ENCODE results near the gene ETDC. TPM values are rescaled to one million over a fixed set of nuclear protein-coding genes. Genes with fewer than 3 reads are reported as not detected.
"Not testable (repeated sequence)": the region's sequence is repeated elsewhere in the genome, so short reads cannot be mapped to it uniquely, and the experiment has no call there.

Gene ETDC
- total RNA-seq: not detected in 2 replicates

DNA sequence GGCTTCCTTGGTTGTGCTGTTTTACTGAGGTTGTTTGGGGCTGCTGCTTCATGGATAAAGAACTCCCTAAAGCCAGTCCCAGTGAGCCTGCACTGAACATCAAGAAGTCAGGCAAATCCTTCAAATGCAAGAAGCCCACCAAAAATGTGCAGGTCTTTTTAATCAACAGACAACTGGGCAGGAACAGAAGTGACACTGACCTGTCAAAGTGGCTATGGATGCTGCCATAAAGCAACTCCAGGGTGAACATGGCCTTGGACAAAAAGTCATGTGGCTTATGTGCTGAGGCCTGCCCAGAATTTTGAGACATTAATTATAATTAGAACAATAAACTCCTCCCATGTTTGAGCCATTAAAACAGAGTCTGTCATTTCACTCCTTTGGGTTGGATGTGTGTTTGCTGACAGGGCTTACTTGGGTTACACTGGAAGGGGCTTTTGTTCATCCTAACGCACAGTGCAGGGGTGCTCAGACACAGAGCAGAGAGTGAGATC, at the start of gene ETDC:
TSS of gene ETDC (plus strand) at position 51 of the 494 bp plus-strand sequence. CDS start at position 51, 0 bp downstream.
- intact Hi-C loops (cut with micrococcal nuclease): no loop called here

DNA sequence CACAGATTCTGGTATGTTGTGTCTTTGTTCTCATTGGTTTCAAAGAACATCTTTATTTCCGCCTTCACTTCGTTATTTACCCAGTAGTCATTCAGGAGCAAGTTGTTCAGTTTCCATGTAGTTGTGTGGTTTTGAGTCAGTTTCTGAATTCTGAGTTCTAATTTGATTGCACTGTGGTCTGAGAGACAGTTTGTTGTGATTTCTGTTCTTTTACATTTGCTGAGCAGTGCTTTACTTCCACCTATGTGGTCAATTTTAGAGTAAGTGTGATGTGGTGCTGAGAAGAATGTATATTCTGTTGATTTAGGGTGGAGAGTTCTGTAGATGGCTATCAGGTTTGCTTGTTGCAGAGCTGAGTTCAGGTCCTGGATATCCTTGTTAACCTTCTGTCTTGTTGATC, 48.3 kb upstream of the ETDC start:
- intact Hi-C loops (cut with micrococcal nuclease): not testable (repeated sequence)

DNA sequence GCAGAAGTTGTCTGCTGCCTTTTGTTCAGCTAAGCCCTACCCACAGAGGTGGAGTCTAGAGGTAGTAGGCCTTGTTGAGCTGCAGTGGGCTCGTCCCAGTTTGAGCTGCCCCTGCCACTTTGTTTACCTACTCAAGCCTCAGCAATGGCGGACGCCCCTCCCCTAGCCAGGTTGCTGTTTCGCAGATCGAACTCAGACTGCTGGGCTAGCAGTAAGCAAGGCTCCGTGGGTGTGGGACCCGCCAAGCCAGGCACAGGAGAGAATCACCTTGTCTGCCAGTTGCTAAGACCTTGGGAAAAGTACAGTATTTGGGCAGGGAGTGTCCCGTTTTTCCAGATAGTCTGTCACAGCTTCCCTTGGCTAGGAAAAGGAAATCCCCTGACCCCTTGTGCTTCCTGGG, 45.9 kb upstream of the ETDC start:
- intact Hi-C loops (cut with micrococcal nuclease): not testable (repeated sequence)

DNA sequence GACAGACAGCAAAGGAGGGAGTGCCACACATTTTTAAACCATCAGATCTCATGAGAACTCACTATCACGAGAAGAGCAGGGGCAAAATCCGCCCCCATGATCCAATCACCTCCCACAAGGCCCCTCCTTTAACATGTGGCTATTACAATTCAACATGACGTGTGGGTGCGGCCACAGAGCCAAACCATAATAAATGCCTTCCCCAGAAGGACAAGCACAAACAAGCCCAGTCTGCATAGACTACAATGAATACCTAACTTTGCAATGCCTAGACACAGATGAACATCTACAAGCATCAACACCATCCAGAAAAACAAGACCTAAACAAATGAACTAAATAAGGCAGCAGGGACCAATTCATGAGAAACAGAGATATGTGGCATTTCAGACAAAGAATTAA, 45.1 kb upstream of the ETDC start:
- intact Hi-C loops (cut with micrococcal nuclease): no loop called here

DNA sequence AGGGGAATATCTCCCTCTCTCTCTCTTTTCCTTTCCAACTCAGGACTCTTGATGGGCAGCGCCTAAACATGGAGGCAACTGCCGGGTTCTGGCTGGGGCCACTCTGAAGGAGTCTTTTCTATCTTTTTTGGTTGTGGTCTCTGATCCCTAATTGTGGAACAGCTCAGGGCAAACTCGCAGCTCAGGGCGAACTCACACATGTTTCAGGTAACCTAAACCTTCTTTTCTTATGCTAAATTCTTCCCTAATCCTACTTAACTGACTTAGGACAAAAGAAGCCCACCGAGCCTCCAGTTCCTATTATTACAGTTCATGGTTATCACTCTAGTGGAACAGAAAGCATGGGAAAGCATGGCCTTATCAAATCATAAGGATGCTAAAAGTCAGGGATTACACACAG, 36.1 kb upstream of the ETDC start:
- intact Hi-C loops (cut with micrococcal nuclease): no loop called here

DNA sequence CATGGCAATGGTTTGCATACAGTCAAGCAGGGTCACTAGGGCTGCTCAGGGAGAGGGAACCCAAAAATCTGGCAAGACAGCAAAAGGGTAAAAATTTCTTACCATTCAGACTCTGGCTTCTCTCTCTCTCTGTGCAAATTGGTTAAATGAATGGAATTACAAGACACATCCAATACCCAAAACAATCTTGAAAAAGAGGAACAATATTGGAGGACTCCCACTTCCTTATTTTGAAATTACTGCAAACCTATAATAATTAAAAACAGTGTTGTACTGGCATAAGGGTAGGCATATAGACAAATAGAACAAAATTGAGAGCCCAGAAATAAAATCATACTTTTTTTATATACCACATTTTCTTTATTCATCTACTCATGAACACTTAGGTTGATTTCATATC, 33.3 kb upstream of the ETDC start:
- intact Hi-C loops (cut with micrococcal nuclease): no loop called here

DNA sequence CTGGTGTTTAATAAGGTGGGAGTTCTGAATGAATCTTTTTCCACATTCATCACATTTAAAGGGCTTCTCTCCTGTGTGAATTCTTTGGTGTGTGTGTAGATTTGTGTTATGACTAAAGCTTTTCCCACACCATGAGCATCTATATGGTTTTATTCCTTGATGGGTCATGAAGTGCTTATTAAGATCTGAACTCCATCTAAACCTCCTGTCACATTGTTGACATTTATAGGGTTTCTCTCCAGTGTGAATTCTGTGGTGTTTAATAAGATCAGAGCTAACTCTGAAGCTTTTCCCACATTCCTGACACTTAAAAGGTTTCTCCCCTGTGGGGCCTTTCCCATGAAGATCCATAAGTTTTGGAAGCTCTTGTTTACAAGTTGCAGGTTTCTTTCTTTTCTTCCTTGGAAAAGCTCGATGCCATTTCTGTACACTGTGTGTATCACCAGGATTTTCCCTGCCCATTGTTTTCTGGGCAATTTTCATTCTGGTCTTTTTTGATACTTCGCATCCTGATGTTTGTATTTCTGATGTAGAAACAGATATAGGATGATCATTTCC, 21.9 kb upstream of the ETDC start:
- intact Hi-C loops (cut with micrococcal nuclease): no loop called here

DNA sequence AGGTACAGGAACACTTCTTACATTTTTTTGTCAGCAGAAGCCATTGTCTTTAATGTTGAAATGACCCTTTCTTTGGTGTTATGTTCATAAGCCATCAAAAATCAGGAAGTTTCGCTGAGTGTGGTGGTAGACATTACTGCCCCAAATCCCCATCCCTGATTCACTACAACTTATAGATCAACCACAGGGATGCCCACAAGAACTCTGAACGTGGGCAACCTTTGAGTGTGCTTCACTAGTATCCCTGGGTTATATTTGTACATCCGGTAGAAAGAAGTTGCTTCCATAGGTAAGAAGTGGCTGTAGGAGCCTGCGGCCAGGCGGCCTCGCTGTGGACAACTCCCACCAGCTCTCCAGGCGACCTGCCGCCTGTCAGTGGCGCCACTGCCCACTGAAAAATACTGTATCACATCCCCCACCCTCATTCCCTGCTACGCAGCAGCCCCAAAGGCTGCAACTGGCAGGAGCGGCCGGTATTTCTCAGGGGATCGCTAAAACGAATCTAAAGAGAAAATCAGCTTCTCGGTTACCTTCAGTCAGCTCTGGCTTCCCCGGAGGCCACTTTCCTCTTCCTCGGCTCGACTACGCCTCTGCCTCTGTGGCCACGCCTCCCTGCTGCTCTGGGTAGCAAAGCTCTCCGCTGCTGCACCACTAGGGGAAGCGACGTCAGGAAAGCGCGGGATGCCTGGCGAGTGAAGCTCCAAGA, 13.9 kb upstream of the ETDC start:
- intact Hi-C loops (cut with micrococcal nuclease): no loop called here

DNA sequence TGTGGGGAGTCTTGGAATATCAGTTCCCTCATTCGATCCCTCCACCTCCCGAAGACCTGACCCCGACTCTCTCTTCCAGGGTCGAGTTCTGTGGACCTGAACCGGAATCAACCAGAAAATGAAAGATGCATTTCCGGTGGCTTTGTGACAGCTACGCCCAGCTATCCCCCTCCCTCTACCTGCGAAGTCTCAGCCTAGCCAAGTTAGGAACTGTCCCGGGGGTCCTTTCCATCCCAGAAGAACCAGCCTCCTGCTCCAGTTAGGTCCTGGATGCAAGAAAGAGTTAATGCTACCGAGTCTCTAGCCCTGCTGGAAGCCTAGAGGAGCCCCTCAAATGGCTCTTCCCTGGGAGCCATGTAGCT, 13.4 kb upstream of the ETDC start:
- intact Hi-C loops (cut with micrococcal nuclease): no loop called here

DNA sequence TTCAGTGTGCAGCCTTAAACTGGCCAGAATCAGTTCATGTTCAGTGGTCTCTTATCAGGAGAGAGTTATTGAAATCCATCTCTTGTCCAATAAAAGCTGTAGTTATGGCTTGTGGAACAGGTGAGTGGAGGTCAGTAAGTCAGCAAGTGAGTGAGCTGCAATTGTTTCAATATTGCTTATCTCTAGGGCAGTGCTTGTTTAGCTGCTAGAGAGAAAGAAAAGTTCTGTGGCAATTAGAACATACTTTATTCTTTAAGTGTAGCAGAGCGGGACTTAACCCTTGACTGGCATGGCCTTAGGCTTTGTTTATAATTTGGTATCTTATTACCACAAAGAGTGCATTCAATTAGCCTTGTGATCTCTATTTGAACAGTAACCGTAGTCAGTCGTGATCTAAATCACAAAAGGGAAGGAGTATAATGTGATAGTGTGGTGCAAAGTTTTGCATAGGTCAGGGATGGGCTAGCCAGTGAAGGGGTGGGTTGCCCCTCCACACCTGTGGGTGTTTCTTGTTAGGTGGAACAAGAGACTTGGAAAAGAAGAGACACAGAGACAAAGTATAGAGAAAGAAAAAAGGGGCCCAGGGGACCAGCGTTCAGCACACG, 6.9 kb upstream of the ETDC start:
- intact Hi-C loops (cut with micrococcal nuclease): no loop called here

DNA sequence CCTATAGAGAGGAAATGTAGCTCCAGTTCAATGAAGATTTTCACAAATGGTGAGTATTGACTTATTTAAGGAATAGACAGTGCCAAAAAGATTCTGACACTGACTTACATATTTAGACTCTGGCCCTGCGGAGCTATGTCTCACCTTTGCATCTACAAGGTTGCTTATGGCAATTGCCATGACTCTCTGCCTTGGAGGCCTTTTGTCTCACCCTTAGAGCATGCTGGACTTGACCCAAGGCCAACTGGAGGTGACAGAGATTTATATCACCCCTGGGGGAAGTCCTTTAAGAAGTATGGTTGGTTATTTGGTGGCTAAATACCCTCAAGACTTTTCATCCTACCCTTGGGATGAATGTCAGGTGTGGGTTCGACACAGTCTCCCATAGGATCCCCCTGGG, 4.5 kb upstream of the ETDC start:
- intact Hi-C loops (cut with micrococcal nuclease): no loop called here

DNA sequence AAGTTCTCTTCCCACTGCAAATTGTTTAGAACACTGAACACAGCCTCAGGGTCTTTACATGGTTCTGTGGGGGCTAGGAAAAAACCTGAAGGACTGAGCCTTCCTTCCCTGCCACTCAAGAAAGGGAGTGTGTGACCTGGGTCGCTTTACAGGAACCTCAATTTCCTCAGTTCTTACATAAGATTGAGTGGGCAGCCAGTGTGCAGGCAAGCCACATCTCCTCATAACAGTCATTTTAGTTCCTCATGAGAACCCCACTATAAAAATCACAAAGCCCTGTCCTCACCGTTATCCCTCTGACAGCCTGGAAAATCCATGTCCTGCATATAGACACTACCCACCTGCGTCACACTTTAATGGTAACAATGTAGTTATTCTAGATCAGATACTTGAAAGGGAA, 2.1 kb upstream of the ETDC start:
- intact Hi-C loops (cut with micrococcal nuclease): no loop called here

DNA sequence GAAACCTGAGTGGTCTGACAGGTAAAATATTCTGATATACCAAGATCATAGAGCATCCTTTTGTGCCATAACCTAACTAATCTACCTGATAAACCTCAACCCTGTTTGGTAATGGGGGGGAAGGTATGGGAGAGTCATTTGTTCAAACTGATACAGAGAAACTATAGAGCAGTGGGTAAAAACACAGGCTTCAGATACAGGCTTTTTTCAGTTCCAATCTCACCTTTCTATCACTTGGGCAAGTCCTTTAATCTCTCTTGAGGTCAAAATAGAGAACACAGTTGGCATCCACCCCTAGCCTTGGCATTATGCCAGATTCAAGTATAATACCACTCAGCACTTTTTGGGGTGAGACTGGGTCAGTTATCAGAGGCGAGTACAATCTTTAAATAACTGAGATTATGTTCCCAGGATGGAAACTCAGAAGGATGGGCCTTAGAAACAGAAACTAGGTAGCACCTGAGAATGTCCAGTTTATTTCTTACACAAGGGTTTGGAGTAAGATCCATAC, 880 bp upstream of the ETDC start:
- intact Hi-C loops (cut with micrococcal nuclease): no loop called here

DNA sequence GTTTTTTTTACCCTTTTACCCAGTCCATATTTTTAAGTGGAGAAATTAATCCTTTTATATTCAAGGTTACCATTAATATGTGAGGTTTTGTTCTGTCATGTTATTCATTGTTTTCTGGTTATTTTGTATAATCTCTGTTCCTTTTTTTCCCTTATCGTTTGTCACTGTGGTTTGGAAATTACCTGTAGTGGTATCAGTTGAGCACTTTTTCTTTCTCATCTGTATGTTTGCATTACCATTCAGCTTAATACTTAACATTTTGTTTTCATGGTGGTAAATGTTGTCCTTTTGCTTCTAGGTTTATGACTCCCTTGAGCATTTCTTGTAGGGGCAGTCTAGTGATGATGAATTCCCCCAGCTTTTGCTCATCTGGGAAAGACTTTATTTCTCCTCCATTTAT, 6.6 kb downstream of the ETDC start:
- intact Hi-C loops (cut with micrococcal nuclease): no loop called here

DNA sequence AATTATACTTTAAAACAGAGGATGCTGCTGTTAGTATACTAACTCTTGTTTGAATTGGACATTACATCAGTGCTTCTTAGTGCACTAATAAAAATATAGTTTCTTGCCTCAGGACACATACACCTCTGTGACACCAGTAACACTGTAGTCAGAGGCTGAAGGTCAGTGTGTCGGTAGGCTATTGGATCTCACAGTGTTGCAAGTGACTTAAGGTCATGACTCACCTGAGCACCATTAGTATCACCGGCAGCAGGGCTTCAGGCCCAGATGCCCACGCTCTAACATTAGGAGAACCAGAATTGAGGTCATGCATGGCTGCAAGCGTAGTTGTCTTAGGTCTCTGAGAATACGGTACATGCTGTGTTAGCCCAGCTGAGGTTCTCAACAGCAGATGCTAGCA, 15.2 kb downstream of the ETDC start:
- intact Hi-C loops (cut with micrococcal nuclease): no loop called here

DNA sequence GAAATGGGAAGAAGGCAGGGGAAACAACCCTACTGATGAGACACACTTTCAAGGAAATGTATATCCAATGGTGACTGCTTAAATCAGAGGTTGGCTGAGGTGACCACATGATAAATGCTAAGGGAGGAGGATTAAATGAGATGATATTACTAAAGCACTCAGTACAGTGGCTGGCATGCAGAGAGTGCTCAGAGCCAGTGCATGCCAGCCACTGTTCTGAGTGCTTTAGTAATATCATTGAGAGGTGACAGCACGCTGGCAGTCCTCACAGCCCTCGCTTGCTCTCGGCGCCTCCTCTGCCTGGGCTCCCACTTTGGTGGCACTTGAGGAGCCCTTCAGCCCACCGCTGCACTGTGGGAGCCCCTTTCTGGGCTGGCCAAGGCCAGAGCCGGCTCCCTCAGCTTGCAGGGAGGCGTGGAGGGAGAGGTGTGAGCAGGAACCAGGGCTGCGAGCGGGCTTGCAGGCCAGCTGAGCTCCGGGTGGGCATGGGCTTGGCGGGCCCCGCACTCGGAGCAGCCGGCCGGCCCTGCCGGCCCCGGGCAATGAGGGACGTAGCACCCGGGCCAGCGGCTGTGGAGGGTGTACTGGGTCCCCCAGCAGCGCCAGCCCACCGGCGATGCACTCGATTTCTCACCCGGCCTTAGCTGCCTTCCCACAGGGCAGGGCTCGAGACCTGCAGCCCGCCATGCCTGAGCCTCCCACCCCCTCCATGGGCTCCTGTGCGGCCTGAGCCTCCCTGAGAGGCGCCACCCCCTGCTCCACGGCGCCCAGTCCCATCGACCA, 15.9 kb downstream of the ETDC start:
- intact Hi-C loops (cut with micrococcal nuclease): not testable (repeated sequence)

DNA sequence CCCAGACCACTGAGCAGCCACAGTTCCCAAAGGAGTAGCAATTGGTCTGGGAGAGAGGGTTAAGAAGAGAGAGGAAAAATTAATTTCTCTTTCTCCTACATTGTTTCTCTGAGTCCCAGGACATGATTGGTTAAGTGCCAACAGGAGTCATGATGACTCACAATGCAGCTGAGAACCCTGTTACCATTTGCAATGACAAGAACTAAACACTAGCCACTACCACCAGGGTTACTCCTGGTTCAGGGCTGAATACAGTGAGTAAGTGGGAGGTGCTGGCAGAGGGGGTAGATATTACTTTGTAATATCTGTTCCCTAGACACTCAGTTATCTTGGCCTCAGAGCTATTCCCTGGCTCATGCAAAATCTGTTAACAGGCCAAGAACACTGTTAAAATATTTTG, 18.0 kb downstream of the ETDC start:
- intact Hi-C loops (cut with micrococcal nuclease): no loop called here

DNA sequence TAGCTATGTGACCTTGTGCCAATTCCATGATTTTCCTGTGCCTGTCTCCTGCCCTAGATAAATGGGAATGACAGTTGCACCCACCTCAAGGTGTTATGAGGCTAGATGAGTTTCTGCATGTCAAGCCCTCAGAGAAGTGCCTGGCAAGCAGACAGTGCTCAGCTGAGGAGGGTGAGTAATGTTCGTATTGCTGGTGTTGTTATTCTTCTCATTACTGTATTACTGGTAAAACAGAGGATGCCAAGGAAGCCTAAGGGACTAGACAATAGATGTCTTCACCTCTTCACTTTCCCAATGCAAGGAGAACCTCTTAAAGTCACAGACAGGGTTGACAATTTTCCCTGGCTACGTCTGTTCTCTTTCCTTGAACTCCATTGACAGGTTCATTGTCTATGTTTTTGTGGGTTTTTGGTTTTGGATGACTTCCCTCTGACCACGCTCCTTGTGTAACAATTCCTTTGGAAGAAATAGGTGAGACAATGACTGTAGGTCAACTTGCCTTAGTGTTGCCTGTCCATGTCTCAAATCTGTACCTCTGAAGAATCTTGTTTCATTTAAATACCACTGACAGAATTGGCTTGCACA, 19.2 kb downstream of the ETDC start:
- intact Hi-C loops (cut with micrococcal nuclease): no loop called here

DNA sequence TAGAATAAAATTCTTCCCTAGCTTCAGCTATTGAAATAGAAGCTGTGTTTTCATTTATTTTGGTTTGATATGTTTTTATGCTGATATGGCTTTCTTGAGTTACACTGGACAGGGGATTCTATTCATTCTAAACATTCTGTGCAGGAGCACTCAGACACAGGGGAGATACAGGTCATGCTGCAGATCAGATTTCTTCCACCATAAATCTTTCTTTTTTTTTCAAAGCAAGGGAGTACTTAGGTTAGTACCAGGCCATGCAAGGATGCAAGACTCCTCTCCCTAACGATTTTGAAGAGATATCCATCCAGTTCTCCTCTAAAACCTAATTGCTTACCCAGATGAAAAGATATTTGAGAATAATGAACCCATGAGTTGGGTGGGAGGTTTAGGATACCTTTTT, 21.4 kb downstream of the ETDC start:
- intact Hi-C loops (cut with micrococcal nuclease): no loop called here

DNA sequence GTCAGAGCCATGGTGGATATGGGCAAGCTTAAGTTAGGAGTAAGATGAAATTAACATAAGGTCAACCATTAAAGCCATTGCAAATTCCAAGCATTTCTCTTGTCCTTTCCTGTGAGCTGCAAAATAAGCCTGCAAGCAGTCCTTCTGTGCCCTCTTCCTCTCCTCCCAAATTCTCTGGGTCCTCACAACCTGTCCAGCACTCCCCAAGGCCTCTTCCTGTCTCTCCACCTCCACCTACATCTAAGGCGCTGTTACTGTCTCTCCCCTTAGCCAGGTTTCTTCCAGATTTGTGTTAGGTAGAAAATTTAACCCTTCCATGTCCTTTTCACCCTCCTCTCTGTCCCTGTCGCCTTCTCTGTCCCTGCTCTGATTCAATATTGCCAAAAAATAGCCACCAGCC, 22.2 kb downstream of the ETDC start:
- intact Hi-C loops (cut with micrococcal nuclease): no loop called here

DNA sequence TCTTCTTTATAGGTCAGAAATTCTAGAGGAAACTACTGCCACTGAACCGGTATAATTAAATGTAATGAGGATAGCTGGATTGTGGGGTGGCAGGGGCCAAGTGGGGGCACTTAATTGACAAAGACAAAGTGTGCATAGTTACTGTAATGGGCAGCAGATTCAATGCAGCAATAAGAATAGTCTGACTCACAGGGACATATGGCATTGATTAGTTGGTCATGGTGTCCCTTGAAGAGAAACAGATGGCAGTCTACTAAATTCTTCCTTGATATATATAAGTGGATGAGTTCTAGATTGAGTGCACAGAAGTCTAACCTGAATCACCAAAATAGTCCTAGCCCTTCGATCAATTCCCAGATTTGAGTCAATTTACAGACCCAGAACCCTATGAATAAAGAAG, 31.6 kb downstream of the ETDC start:
- intact Hi-C loops (cut with micrococcal nuclease): no loop called here

Data from T-helper 2 cell treated with Interferon-gamma antibody and Interleukin-4, amounts not matched to agents 100 ng/mL and 5 ng/mL, for 36 hours (primary cell).